Heart left ventricle (tissue), 16 donors: ENCODE measurements around the gene ROR1. TPM values are rescaled to one million over a fixed set of nuclear protein-coding genes. Genes with fewer than 3 reads are reported as not detected.

Source experiments
- ATAC-seq, 4 donors: fragments of 200-7000 bp; cut with Tn5 transposase; one replicate each; pipeline ENCODE4 v1.9.1; 2020 to 2022; ENCODE audit warnings: moderate library complexity in 4 of 4, mild to moderate bottlenecking in 3 of 4, moderate number of reproducible peaks in 1 of 4
- DNase-seq, 5 donors: peaks; one replicate each; pipeline ENCODE4 v3.0.0-alpha.2; 2020
- H3K27ac ChIP-seq, 12 donors: fragments of 200-600 bp; sonication (generic) in 4 of 12; one replicate each; pipeline versions ENCODE4 v1.5.0 to v1.8.0; 2016 to 2022; ENCODE audit warnings: mild to moderate bottlenecking in 2 of 12
- H3K27me3 ChIP-seq, 9 donors: fragments of 200-600 bp; sonication (generic) in 2 of 9; one replicate each; pipeline versions ENCODE4 v1.5.1 to v1.8.0; 2016 to 2022; ENCODE audit warnings: mild to moderate bottlenecking in 3 of 9
- H3K36me3 ChIP-seq, 9 donors: fragments of 200-600 bp; sonication (generic) in 2 of 9; one replicate each; pipeline versions ENCODE4 v1.5.0 to v1.8.0; 2018 to 2022; ENCODE audit warnings: mild to moderate bottlenecking in 2 of 9
- H3K4me1 ChIP-seq, 12 donors: fragments of 200-600 bp; sonication (generic) in 4 of 12; one replicate each; pipeline versions ENCODE4 v1.5.0 to v1.8.0; 2016 to 2022; ENCODE audit warnings: mild to moderate bottlenecking in 3 of 12
- H3K4me3 ChIP-seq, 12 donors: fragments of 200-600 bp; sonication (generic) in 4 of 12; one replicate each; pipeline versions ENCODE4 v1.5.0 to v1.8.0; 2017 to 2022; ENCODE audit warnings: mild to moderate bottlenecking in 9 of 12, moderate library complexity in 4 of 12
- H3K9me3 ChIP-seq, 12 donors: fragments of 200-600 bp; sonication (generic) in 4 of 12; one replicate each; pipeline versions ENCODE4 v1.5.0 to v1.8.0; 2016 to 2022; ENCODE audit warnings: mild to moderate bottlenecking in 1 of 12
- POLR2A ChIP-seq, 2 donors: fragments of 450-650 bp; IDR thresholded peaks; one replicate each; pipeline ENCODE4 v1.6.1; 2017; ENCODE audit warnings: antibody characterized with exemption in 2 of 2, mild to moderate bottlenecking in 2 of 2, moderate library complexity in 2 of 2
- WGBS, 4 donors: extraction: QIAGEN DNeasy Blood & Tissue Kit in 2 of 4; methylation state at CpG; one replicate each; pipeline versions ENCODE4 v1.1.5 to v1.1.7; 2013 to 2018; 5-methylcytosine and 5-hydroxymethylcytosine counted together
- intact Hi-C, 10 donors: fragments of 100-400 bp; cut with DNase I; formaldehyde crosslinking; loops; one replicate each; pipeline versions ENCODE4 v1.11.1 to v1.14.2; 2022
- polyA plus RNA-seq, 2 donors: library from polyadenylated mRNA; stranded (reverse); fragments of 200-250 nt; gene quantifications; one replicate each; pipeline ENCODE4 v1.2.3, GENCODE V29; 2013
- total RNA-seq, 9 donors: library from RNA; depleted of rRNA in 2 of 9; stranded (reverse); fragments of >200 nt in 2 of 9; fragmentation: NEBNext Ultra II Directional in 3 of 9; extraction: Animal tissue kit (Norgen Biotek cat#: 25700) in 3 of 9; gene quantifications; one replicate each; pipeline versions ENCODE4 v1.1.0 to v1.2.4, GENCODE V29; 2016 to 2023
- TF ChIP-seq, protein P1 (sequence below), 12 donors: fragments of 200-600 bp; sonication (generic) in 4 of 12; IDR thresholded peaks; one replicate each; pipeline versions ENCODE4 v1.5.0 to v1.8.0; 2018 to 2022; ENCODE audit warnings: antibody characterized with exemption in 12 of 12, mild to moderate bottlenecking in 5 of 12
- donor health status: ischemic (EF 13 %, LVEDD 7.1; RV severe dilation, severe dysfunction).
- donor health status: healthy with polysubstance abuse.
- donor health status: DM: no; HTN: yes; CAD: no.
- donor health status: DM: no; HTN: no; CAD: no.
- donor health status: ischemic (EF 25% LVEDD 6.9; RV normal size, moderate dysfunction).
- donor health status: ischemic (EF 25% LVEDD 5.7; RV mildly dilated, moderate dysfunction).
- donor health status: healthy.
- donor health status: DM: yes; HTN: yes; CAD: no.
- donor health status: ischemic (EF 35%, LVEDD 5.7; RV mildly dilated, moderate dysfunction).
- donor health status: nonischemic (EF 11% LVEDD 7.7; RV severe dilation, severe dysfunction).
- donor health status: DM: yes; HTN: yes; CAD: no.
- donor health status: PGD.
- donor health status: ischemic (EF 29% LVEDD 5.4; RV normal size, mild dysfunction).
- donor health status: nonischemic (EF 23%, LVEDD 6.1; RV moderate dilation, normal function).

ROR1 gene
- total and polyA plus RNA-seq, 11 donors = 4.1 to 35.3 (median 19.3) TPM

DNA sequence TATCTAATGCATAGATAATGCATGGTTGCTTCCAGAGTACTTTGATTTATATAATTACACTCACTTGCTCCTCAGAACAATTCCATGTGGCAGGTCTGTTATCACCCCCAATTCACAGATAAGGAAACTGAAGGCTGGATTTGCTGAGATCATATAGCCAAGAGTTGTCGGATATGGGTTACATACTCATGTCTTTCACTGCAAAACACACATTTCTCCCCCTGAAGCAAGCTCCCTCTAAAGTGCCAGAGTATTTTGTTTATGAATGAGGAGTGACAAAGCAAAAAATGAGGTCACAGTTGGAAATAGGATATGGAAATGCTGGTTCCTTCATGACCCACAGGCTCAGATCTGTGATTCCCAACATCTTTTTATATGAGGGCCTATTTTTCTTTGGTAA lies 134.2 kb downstream of the ROR1 start:
- WGBS, 4 donors = 69 to 79% (median 72%) methylated on average over 1 of the region's 1 CpG
- DNase-seq = no peak
- TF ChIP-seq POLR2A (IDR thresholded peaks at IDR 0.05) = no peak
- TF ChIP-seq, protein P1, sequence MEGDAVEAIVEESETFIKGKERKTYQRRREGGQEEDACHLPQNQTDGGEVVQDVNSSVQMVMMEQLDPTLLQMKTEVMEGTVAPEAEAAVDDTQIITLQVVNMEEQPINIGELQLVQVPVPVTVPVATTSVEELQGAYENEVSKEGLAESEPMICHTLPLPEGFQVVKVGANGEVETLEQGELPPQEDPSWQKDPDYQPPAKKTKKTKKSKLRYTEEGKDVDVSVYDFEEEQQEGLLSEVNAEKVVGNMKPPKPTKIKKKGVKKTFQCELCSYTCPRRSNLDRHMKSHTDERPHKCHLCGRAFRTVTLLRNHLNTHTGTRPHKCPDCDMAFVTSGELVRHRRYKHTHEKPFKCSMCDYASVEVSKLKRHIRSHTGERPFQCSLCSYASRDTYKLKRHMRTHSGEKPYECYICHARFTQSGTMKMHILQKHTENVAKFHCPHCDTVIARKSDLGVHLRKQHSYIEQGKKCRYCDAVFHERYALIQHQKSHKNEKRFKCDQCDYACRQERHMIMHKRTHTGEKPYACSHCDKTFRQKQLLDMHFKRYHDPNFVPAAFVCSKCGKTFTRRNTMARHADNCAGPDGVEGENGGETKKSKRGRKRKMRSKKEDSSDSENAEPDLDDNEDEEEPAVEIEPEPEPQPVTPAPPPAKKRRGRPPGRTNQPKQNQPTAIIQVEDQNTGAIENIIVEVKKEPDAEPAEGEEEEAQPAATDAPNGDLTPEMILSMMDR (IDR thresholded peaks at IDR 0.05) = no peak
- Histone ChIP-seq H3K27ac (peak overlapping the region in 1 of 12 donors; percentile 26), H3K4me1 (peaks cover 0 to 61% (median 23%) of the 10 kb centered on the region in 12 donors), H3K27me3 (no peaks in the 10 kb centered on the region), H3K4me3 (no peak overlapping the region), H3K9me3 (no peaks in the 10 kb centered on the region), H3K36me3 (no peaks in the 10 kb centered on the region)
- ATAC-seq = peak in 1 of 4 donors; percentile 21
- intact Hi-C loops = loop anchor here in 5 of 10 donors (5.0 to 10.0 kb wide), 6 partner anchors 36 to 213 kb away; partner anchors contain the start of gene ROR1 (in 2 of the 5)

DNA sequence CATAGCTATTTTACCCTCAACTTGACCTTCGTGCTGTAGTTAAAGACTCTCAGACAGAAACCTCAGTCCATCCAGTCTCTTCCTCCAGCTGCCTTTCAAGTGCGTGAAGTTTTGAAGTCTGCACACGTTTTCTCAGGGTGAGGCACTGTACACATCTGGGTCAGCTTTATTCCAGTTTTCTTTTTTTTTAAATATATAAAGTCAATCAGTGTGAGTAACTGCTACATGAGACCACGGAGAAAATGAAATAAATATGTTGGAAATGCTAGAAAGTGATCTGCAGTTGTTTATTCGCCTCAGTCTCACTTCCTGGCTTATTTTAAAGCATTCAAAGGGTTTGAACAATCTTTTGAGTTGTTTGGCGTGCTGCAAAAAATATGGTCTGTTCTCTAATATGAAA lies 135.7 kb downstream of the ROR1 start:
- Histone ChIP-seq H3K36me3 (no peaks in the 10 kb centered on the region), H3K9me3 (no peaks in the 10 kb centered on the region), H3K27me3 (no peaks in the 10 kb centered on the region), H3K4me3 (no peak overlapping the region), H3K27ac (no peak overlapping the region), H3K4me1 (peaks cover 0 to 72% (median 23%) of the 10 kb centered on the region in 12 donors)
- 52 to 67% (median 58%) methylated on average over 6 of the region's 6 CpGs for WGBS, 4 donors
- DNase-seq = no peak
- TF ChIP-seq, protein P1 (IDR thresholded peaks at IDR 0.05) = no peak
- no peak for TF ChIP-seq POLR2A (IDR thresholded peaks at IDR 0.05)
- intact Hi-C loops = loop anchor here in 5 of 10 donors (5.0 to 10.0 kb wide), 6 partner anchors 37 to 215 kb away; partner anchors contain the start of gene ROR1 (in 2 of the 5)
- ATAC-seq = no peak

DNA sequence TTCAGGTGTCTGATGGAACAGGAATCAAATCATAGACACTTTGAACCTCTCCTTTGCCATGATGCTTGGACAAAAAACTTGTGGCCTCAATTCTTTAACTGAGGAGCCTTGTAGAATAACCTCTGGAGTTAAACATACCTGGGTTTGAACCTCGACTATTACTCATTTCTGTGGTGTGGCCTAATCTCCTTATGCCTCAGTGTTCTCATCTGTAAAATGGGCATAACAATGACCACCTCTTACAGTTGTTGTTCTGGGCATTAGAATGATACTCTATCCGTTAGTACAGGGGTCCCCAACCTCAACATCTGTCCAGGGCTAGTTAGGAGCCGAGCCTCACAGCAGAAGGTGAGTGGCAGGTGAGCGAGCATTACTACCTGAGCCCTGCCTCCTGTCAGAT lies 137.2 kb downstream of the ROR1 start:
- intact Hi-C loops = loop anchor here in 5 of 10 donors (5.0 to 10.0 kb wide), 4 partner anchors 129 to 224 kb away; partner anchors contain the start of gene ROR1 (in 1 of the 5)
- Histone ChIP-seq H3K9me3 (no peaks in the 10 kb centered on the region), H3K27ac (peak overlapping the region in 1 of 12 donors; percentile 3), H3K4me3 (no peak overlapping the region), H3K36me3 (no peaks in the 10 kb centered on the region), H3K4me1 (peaks cover 0 to 76% (median 25%) of the 10 kb centered on the region in 12 donors), H3K27me3 (no peaks in the 10 kb centered on the region)
- 91 to 98% (median 93%) methylated on average over 4 of the region's 4 CpGs for WGBS, 4 donors
- ATAC-seq = no peak
- no peak for DNase-seq
- no peak for TF ChIP-seq POLR2A (IDR thresholded peaks at IDR 0.05)
- TF ChIP-seq, protein P1 (IDR thresholded peaks at IDR 0.05) = no peak

DNA sequence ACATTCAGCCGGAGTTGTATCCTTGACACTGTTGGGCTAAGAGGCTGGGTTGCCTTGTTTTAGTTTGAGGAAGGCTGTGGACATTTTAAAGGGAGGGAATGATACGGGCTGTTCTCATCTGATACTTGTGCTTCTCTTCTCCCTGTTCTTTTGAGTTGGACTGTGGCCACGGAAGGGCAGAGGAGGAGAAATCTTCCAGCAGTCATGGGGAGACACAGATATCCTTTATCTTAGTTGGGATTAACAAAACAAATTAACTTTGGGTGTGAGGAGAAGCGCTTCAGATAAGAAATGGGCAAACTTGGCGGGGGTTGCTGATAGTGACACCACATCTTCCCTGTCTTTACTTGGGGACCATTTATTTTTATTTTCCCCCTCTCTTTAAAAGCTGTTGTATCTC lies 138.8 kb downstream of the ROR1 start:
- peak overlapping the region in 8 of 12 donors; percentile 26 to 68 (median 57) for H3K27ac ChIP-seq
- H3K36me3 ChIP-seq = no peaks in the 10 kb centered on the region
- H3K4me1 ChIP-seq = peaks cover 0 to 71% (median 25%) of the 10 kb centered on the region in 12 donors
- ATAC-seq (peak; percentile 16 to 34 (median 31)), DNase-seq (no peak)
- no peaks in the 10 kb centered on the region for H3K9me3 ChIP-seq
- H3K27me3 ChIP-seq = no peaks in the 10 kb centered on the region
- 38 to 46% (median 41%) methylated on average over 5 of the region's 5 CpGs for WGBS, 4 donors
- intact Hi-C loops = loop anchor here in 5 of 10 donors (5.0 to 10.0 kb wide), 4 partner anchors 130 to 222 kb away; partner anchors contain the start of gene ROR1 (in 1 of the 5)
- TF ChIP-seq, protein P1 (IDR thresholded peaks at IDR 0.05) = no peak
- TF ChIP-seq POLR2A (IDR thresholded peaks at IDR 0.05) = no peak
- H3K4me3 ChIP-seq = no peak overlapping the region
